ENCODE data around the gene CIAO2B. TPM values are rescaled to one million over a fixed set of nuclear protein-coding genes. Genes with fewer than 3 reads are reported as not detected.
A peak's percentile ranks its signal among the peaks of the same experiment; 100 is the strongest.

Gene CIAO2B
- total RNA-seq, 1 experiment from 2014 or later, result 59.7 TPM

GRCh38 chr16:66928702-66929388 lies 5.4 kb downstream of the CIAO2B start:
- peak; percentile 76 for DNase-seq (ENCODE audit: low spot score)
- TF ChIP-seq CTCF (IDR thresholded peaks at IDR 0.05), result peak; percentile 40; the same call in 1 of the 2 replicates
- peak; percentile 96 for TF ChIP-seq ZNF121 (CRISPR knock-in tag; IDR thresholded peaks at IDR 0.05)
- no peak for TF ChIP-seq HMGXB4 (CRISPR knock-in tag; IDR thresholded peaks at IDR 0.05)

GRCh38 chr16:66927918-66928649 lies 6.1 kb downstream of the CIAO2B start:
- Mint-ChIP-seq H3K27me3 (ENCODE audit: low read depth) (peaks cover 50% of the 10 kb centered on the region), H3K9me3 (no peaks in the 10 kb centered on the region), H3K36me3 (no peaks in the 10 kb centered on the region), H3K27ac (peak overlapping the region; percentile 27; the same call in 1 of the 2 replicates), H3K4me1 (peaks cover 10% of the 10 kb centered on the region), H3K4me3 (no peak overlapping the region)
- TF ChIP-seq E2F4 (CRISPR knock-in tag; IDR thresholded peaks at IDR 0.05; ENCODE audit: borderline replicate concordance, low read depth), result no peak
- CTCF ChIA-PET, result interaction anchor here (0.6 to 7.0 kb wide), 31 partner anchors 11 to 500 kb away, joined by 3 to 175 read pairs (median 7); partner anchors contain the start of genes CDH16, CES3, NAE1 and NOL3
- ATAC-seq, result no peak
- DNase-seq (ENCODE audit: low spot score), result no peak
- POLR2A ChIA-PET, result interaction anchor here (0.7 to 0.9 kb wide), 2 partner anchors 97 to 259 kb away, joined by 3 read pairs; partner anchors contain the start of gene NAE1

More at GRCh38 chr16:66928702-66929388, 5.4 kb downstream of the CIAO2B start:
- ChIA-PET POLR2A (interaction anchor here (0.9 kb wide), 1 partner anchor 98 kb away, joined by 3 read pairs; the partner anchor contains the start of gene NAE1), CTCF (interaction anchor here (0.5 to 7.0 kb wide), 33 partner anchors 11 to 499 kb away, joined by 3 to 175 read pairs (median 6); partner anchors contain the start of genes CDH16, CES3, NAE1 and NOL3)
- H3K36me3 Mint-ChIP-seq, result no peaks in the 10 kb centered on the region
- no peak overlapping the region; the same call in 1 of the 2 replicates for H3K27ac Mint-ChIP-seq
- H3K27me3 Mint-ChIP-seq (ENCODE audit: low read depth), result peaks cover 42% of the 10 kb centered on the region
- no peak overlapping the region for H3K4me3 Mint-ChIP-seq
- peaks cover 17% of the 10 kb centered on the region for H3K4me1 Mint-ChIP-seq
- no peaks in the 10 kb centered on the region for H3K9me3 Mint-ChIP-seq
- peak; percentile 71 for ATAC-seq

GRCh38 chr16:66926961-66927436 lies 7.2 kb downstream of the CIAO2B start:
- peaks cover 7% of the 10 kb centered on the region; the same call in 1 of the 2 replicates for H3K4me1 Mint-ChIP-seq
- POLR2A ChIA-PET, result no interaction called here
- no peak overlapping the region for H3K4me3 Mint-ChIP-seq
- ATAC-seq (no peak), DNase-seq (ENCODE audit: low spot score) (peak; percentile 24)
- CTCF ChIA-PET, result interaction anchor here (0.9 to 7.0 kb wide), 7 partner anchors 14 to 96 kb away, joined by 3 to 175 read pairs (median 30); partner anchors contain the start of gene NAE1
- no peaks in the 10 kb centered on the region for H3K36me3 Mint-ChIP-seq
- no peaks in the 10 kb centered on the region for H3K9me3 Mint-ChIP-seq
- H3K27ac Mint-ChIP-seq, result no peak overlapping the region
- peaks cover 53% of the 10 kb centered on the region for H3K27me3 Mint-ChIP-seq (ENCODE audit: low read depth)
- TF ChIP-seq ZNF416 (CRISPR knock-in tag; IDR thresholded peaks at IDR 0.05) (no peak), FOXP1 (CRISPR knock-in tag; IDR thresholded peaks at IDR 0.05; ENCODE audit: borderline replicate concordance) (no peak), NR2C2 (CRISPR knock-in tag; IDR thresholded peaks at IDR 0.05) (no peak), ESRRA (CRISPR knock-in tag; IDR thresholded peaks at IDR 0.05; ENCODE audit: borderline replicate concordance) (no peak), ERG (CRISPR knock-in tag; IDR thresholded peaks at IDR 0.05) (no peak), ZNF512 (CRISPR knock-in tag; IDR thresholded peaks at IDR 0.05; ENCODE audit: borderline replicate concordance) (no peak), FOXP4 (CRISPR knock-in tag; IDR thresholded peaks at IDR 0.05) (no peak), JAZF1 (CRISPR knock-in tag; IDR thresholded peaks at IDR 0.05) (no peak), ZMAT4 (CRISPR knock-in tag; IDR thresholded peaks at IDR 0.05) (no peak)
